GM21737 (cell line): ENCODE measurements around the gene DRG2.

Experiments
- ATAC-seq: cut with Tn5 transposase; IDR thresholded peaks from one replicate; pipeline ENCODE4 v1.9.1; 2021; ENCODE audit warnings: mild to moderate bottlenecking, moderate library complexity; ENCODE audit not compliant: unreplicated experiment

The DRG2 gene

GRCh38 chr17:18111330-18111971, 23.7 kb downstream of the DRG2 start:
- no peak for ATAC-seq

GRCh38 chr17:18115517-18115916, 27.8 kb downstream of the DRG2 start:
- no peak for ATAC-seq

- ATAC-seq, result no peak
These were observed 28.3 kb downstream of the DRG2 start for GRCh38 chr17:18116078-18116477.

- ATAC-seq, result no peak
These were observed 29.8 kb downstream of the DRG2 start for GRCh38 chr17:18117533-18117932.

- no peak for ATAC-seq
These were observed 30.5 kb downstream of the DRG2 start for GRCh38 chr17:18117982-18118975.

GRCh38 chr17:18119166-18119745, 31.5 kb downstream of the DRG2 start:
- no peak for ATAC-seq

GRCh38 chr17:18119938-18120337, 32.2 kb downstream of the DRG2 start:
- ATAC-seq, result no peak

GRCh38 chr17:18120461-18121017, 32.8 kb downstream of the DRG2 start:
- no peak for ATAC-seq

GRCh38 chr17:18121144-18121910, 33.6 kb downstream of the DRG2 start:
- ATAC-seq, result no peak

GRCh38 chr17:18122990-18123753, 35.4 kb downstream of the DRG2 start:
- no peak for ATAC-seq

GRCh38 chr17:18124345-18125126, 36.8 kb downstream of the DRG2 start:
- ATAC-seq, result no peak

- no peak for ATAC-seq
These were observed 41.3 kb downstream of the DRG2 start for GRCh38 chr17:18129041-18129502.

- ATAC-seq, result no peak
These were observed 45.0 kb downstream of the DRG2 start for GRCh38 chr17:18132711-18133110.

- no peak for ATAC-seq
These were observed 48.6 kb downstream of the DRG2 start for GRCh38 chr17:18136357-18136756.

GRCh38 chr17:18138065-18138749, 50.5 kb downstream of the DRG2 start:
- no peak for ATAC-seq

GRCh38 chr17:18139092-18139491, 51.3 kb downstream of the DRG2 start:
- ATAC-seq, result no peak

GRCh38 chr17:18139498-18139897, 51.8 kb downstream of the DRG2 start:
- no peak for ATAC-seq

GRCh38 chr17:18139949-18140348, 52.2 kb downstream of the DRG2 start:
- no peak for ATAC-seq
